PC-9 (cell line): ENCODE measurements around the gene DAPK1. TPM values are rescaled to one million over a fixed set of nuclear protein-coding genes. Genes with fewer than 3 reads are reported as not detected.

Experiments used
- BruUV-seq: library from RNA; stranded (reverse); fragments of 400-500 nt; replicated peaks from 2 replicates; lab custom pipeline; 2021; lab: Mats Ljungman, UMichigan
- CTCF ChIA-PET: fragments of 300-600 bp; sonication (Branson Sonifier 250); formaldehyde crosslinking; loops from one replicate; lab custom pipeline; 2022; ENCODE audit warnings: antibody characterized with exemption; lab: Charles Lee
- POLR2A ChIA-PET: fragments of 300-600 bp; sonication (Branson Sonifier 250); formaldehyde crosslinking; loops from one replicate; lab custom pipeline; 2022; ENCODE audit warnings: antibody characterized with exemption; ENCODE audit not compliant: unreplicated experiment; lab: Charles Lee
- DNase-seq, 2 experiments: peaks; one replicate each; pipeline versions ENCODE4 v3.0.0 to v3.0.0-alpha.2; 2015 to 2022; ENCODE audit warnings: mixed read lengths in 1 of 2
- H2AFZ ChIP-seq: fragments of 200-600 bp; sonication (generic); 2 replicates; pipeline ENCODE4 v1.8.1; 2017; ENCODE audit warnings: antibody characterized with exemption
- H3F3A ChIP-seq: fragments of 200-600 bp; sonication (generic); 2 replicates; pipeline ENCODE4 v1.8.1; 2017; ENCODE audit warnings: antibody characterized with exemption, mild to moderate bottlenecking, low read depth; ENCODE audit not compliant: insufficient read depth
- H3K27ac ChIP-seq: fragments of 200-600 bp; sonication (generic); 2 replicates; pipeline ENCODE4 v1.6.1; 2016; ENCODE audit warnings: mixed run types
- H3K27me3 ChIP-seq: fragments of 200-600 bp; sonication (generic); 2 replicates; pipeline ENCODE4 v1.6.1; 2016; ENCODE audit warnings: low read depth, mixed run types; ENCODE audit not compliant: insufficient read depth
- H3K36me3 ChIP-seq: fragments of 200-600 bp; sonication (generic); 2 replicates; pipeline ENCODE4 v1.6.1; 2016; ENCODE audit warnings: low read depth, mixed run types
- H3K4me1 ChIP-seq: fragments of 200-600 bp; sonication (generic); replicated peaks from 2 replicates; pipeline ENCODE4 v1.6.1; 2016; ENCODE audit warnings: mixed run types; ENCODE audit not compliant: insufficient read depth
- H3K4me2 ChIP-seq: fragments of 200-600 bp; sonication (generic); 2 replicates; pipeline ENCODE4 v1.6.1; 2017; ENCODE audit warnings: mixed run types
- H3K4me3 ChIP-seq: fragments of 200-600 bp; sonication (generic); 2 replicates; pipeline ENCODE4 v1.6.1; 2016; ENCODE audit warnings: mixed run types
- H3K79me2 ChIP-seq: fragments of 200-600 bp; sonication (generic); 2 replicates; pipeline ENCODE4 v1.6.1; 2017; ENCODE audit warnings: low read depth, mixed run types
- H3K9me2 ChIP-seq: fragments of 200-600 bp; sonication (generic); 2 replicates; pipeline ENCODE4 v1.8.1; 2017; ENCODE audit warnings: mild to moderate bottlenecking; ENCODE audit not compliant: insufficient read depth
- H3K9me3 ChIP-seq: fragments of 200-600 bp; sonication (generic); 2 replicates; pipeline ENCODE4 v1.8.1; 2016; ENCODE audit warnings: low read depth; ENCODE audit not compliant: insufficient read depth
- H4K20me1 ChIP-seq: fragments of 200-600 bp; sonication (generic); 2 replicates; pipeline ENCODE4 v1.8.1; 2017; ENCODE audit not compliant: insufficient read depth
- EZH2 ChIP-seq: fragments of 200-600 bp; sonication (generic); IDR thresholded peaks from 2 replicates; pipeline ENCODE4 v1.8.0; 2017; ENCODE audit warnings: antibody characterized with exemption, low read depth
- intact Hi-C: fragments of 100-400 bp; cut with micrococcal nuclease; formaldehyde crosslinking; loops from one replicate; pipeline ENCODE4 v1.10.0; 2022; ENCODE audit not compliant: unreplicated experiment
- total RNA-seq: library from RNA; stranded (reverse); gene quantifications from 2 replicates; pipeline ENCODE4 v1.2.3, GENCODE V29; 2021
- TF ChIP-seq, protein P1 (sequence below): fragments of 200-600 bp; sonication (generic); conservative IDR thresholded peaks from 2 replicates; pipeline ENCODE4 v1.6.1; 2017; ENCODE audit warnings: mixed run types, antibody characterized with exemption, mild to moderate bottlenecking, moderate library complexity

DAPK1 gene
- total RNA-seq, 1 experiment from 2014 or later, result 100 TPM

DNA sequence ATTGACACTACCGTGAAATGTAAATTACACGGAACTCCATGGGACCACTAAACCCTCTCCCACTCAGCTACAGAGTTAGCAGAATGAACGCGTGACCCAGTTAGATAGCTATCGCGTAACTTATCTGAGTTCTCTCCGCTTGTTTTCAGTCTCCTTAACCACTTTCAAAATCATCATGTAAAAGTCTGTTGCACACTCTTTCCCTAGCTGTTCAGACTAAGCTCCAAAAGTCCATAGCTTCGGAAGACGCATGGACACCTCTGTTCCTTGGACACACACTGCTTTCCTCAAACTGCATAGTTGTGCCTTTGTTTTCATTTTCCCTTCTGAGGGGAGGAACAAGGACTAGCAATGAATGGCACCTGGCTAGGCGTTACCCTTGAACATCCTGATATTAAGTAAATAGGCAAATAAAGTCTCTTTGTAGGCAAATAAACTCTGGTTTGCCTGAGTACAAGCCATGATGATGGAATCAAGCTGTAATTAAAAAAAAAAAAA lies 83.3 kb downstream of the DAPK1 start:
- ChIA-PET CTCF (no interaction called here), POLR2A (interaction anchor here (0.6 kb wide), 1 partner anchor 11 kb away, joined by 4 read pairs; no protein-coding TSS in a partner anchor)
- Histone ChIP-seq H3K4me2 (no peak overlapping the region), H3K79me2 (peaks cover 3% of the 10 kb centered on the region; the same call in 1 of the 2 replicates), H3K9me2 (no peaks in the 10 kb centered on the region), H3K27ac (no peak overlapping the region), H3K36me3 (no peaks in the 10 kb centered on the region), H3K4me1 (no peaks in the 10 kb centered on the region), H3F3A (no peaks in the 10 kb centered on the region), H2AFZ (no peak overlapping the region), H4K20me1 (0 out of 2 replicates have a peak, but pooled peaks cover 4% of the 10 kb centered on the region), H3K4me3 (no peak overlapping the region), H3K9me3 (no peaks in the 10 kb centered on the region), H3K27me3 (no peaks in the 10 kb centered on the region)
- TF ChIP-seq EZH2, result no peak
- TF ChIP-seq, protein P1, sequence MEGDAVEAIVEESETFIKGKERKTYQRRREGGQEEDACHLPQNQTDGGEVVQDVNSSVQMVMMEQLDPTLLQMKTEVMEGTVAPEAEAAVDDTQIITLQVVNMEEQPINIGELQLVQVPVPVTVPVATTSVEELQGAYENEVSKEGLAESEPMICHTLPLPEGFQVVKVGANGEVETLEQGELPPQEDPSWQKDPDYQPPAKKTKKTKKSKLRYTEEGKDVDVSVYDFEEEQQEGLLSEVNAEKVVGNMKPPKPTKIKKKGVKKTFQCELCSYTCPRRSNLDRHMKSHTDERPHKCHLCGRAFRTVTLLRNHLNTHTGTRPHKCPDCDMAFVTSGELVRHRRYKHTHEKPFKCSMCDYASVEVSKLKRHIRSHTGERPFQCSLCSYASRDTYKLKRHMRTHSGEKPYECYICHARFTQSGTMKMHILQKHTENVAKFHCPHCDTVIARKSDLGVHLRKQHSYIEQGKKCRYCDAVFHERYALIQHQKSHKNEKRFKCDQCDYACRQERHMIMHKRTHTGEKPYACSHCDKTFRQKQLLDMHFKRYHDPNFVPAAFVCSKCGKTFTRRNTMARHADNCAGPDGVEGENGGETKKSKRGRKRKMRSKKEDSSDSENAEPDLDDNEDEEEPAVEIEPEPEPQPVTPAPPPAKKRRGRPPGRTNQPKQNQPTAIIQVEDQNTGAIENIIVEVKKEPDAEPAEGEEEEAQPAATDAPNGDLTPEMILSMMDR, result no peak
- no peak for DNase-seq
- BruUV-seq, result no TSS peak
- intact Hi-C loops, result no loop called here

DNA sequence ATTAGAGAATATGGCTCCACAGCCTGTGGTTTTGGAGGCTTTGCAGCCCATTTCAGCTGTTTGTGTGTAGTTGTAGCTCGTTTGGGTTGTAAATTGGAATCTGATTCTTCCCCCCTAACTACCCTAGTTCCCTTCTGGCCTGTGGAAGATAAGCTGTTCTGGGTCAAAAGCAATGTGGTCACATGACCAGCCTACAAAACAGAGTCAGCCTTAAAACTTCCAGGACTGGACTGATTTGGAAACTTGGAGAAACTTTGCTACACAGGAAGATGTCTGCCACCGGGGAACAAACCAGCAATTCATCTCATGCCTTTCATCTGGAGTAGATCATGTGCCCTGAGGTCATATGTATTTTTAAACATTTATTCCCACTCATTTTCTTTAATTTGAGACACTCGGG lies 83.8 kb downstream of the DAPK1 start:
- Histone ChIP-seq H3K27me3 (no peaks in the 10 kb centered on the region), H3K4me3 (no peak overlapping the region), H4K20me1 (0 out of 2 replicates have a peak, but pooled peaks cover 4% of the 10 kb centered on the region), H3K27ac (no peak overlapping the region), H3K9me3 (no peaks in the 10 kb centered on the region), H3K79me2 (peaks cover 3% of the 10 kb centered on the region; the same call in 1 of the 2 replicates), H3K4me2 (no peak overlapping the region), H3F3A (no peaks in the 10 kb centered on the region), H2AFZ (no peak overlapping the region), H3K9me2 (no peaks in the 10 kb centered on the region), H3K36me3 (no peaks in the 10 kb centered on the region), H3K4me1 (no peaks in the 10 kb centered on the region)
- intact Hi-C loops, result no loop called here
- ChIA-PET CTCF (no interaction called here), POLR2A (no interaction called here)
- no peak for TF ChIP-seq EZH2
- TF ChIP-seq, protein P1, result no peak
- BruUV-seq, result no TSS peak
- no peak for DNase-seq

DNA sequence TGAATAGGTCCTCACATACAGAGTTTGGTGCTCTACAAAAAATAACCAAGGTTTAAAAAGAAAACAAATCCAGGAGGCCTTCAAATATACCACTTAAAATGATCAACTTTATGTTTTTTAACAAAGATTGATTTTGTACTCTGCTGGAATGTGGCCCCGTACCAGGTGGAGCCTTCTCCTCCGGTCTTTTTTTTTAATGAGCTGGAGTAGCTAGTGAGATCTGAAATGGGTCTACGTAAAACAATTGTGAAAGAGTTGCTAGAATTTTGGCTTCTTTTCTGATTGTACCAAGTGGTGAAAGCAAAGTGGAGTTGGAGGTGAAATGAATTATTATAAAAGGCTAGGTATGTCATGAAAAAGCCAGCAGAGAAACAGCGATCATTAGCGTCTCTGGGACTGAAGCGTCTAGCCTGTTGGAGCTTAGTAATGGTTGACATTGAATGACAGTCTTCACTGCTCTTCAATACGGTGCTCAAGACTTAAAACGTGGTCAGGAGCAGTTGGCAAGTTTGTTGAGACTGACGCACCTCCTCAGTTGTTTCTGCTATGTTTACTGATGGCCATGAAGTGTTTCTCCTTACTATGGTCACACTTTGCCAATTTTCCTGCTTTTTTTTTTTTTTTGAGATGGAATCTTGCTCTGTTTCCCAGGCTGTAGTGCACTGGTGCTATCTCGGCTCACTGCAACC lies 84.4 kb downstream of the DAPK1 start:
- BruUV-seq, result no TSS peak

More for the DNA sequence above, 84.4 kb downstream of the DAPK1 start:
- Histone ChIP-seq H3F3A (no peaks in the 10 kb centered on the region), H3K4me1 (no peaks in the 10 kb centered on the region), H3K79me2 (peaks cover 3% of the 10 kb centered on the region; the same call in 1 of the 2 replicates), H4K20me1 (no peaks in the 10 kb centered on the region), H3K27ac (no peak overlapping the region), H3K9me3 (no peaks in the 10 kb centered on the region), H3K9me2 (no peaks in the 10 kb centered on the region), H2AFZ (no peak overlapping the region), H3K36me3 (no peaks in the 10 kb centered on the region), H3K27me3 (no peaks in the 10 kb centered on the region), H3K4me2 (no peak overlapping the region), H3K4me3 (no peak overlapping the region)
- DNase-seq, result no peak
- ChIA-PET POLR2A (no interaction called here), CTCF (interaction anchor here (0.6 kb wide), 1 partner anchor 1993 kb away, joined by 5 read pairs; no protein-coding TSS in a partner anchor)
- TF ChIP-seq EZH2, result no peak
- TF ChIP-seq, protein P1, result no peak
- intact Hi-C loops, result no loop called here
